H1 (cell line): ENCODE data around the gene MICA. TPM values are rescaled to one million over a fixed set of nuclear protein-coding genes. Genes with fewer than 3 reads are reported as not detected.

ENCODE experiments used
- CTCF ChIA-PET: fragments of 300-600 bp; sonication (Branson Sonifier 250); formaldehyde crosslinking; loops from one replicate; lab custom pipeline; 2021; ENCODE audit not compliant: partially characterized antibody; lab: Charles Lee
- POLR2A ChIA-PET: fragments of 300-600 bp; sonication (Branson Sonifier 250); formaldehyde crosslinking; loops from one replicate; lab custom pipeline; 2021; ENCODE audit warnings: inconsistent platforms; ENCODE audit not compliant: partially characterized antibody; lab: Charles Lee
- DNase-seq, 2 experiments: peaks; one replicate each; pipeline versions ENCODE4 v3.0.0 to v3.0.0-alpha.2; 2010 to 2022; ENCODE audit warnings: low spot score in 2 of 2, low read depth in 1 of 2, mixed read lengths in 1 of 2
- FAIRE-seq: peaks from 2 replicates; lab custom pipeline; 2011; peaks lifted over from hg19 to GRCh38; lab: Jason Lieb, UNC
- H2AFZ ChIP-seq: 2 replicates; pipeline ENCODE4 v1.8.1; 2012; ENCODE audit warnings: low read length, inconsistent platforms
- H2AK5ac ChIP-seq: 2 replicates; pipeline ENCODE4 v1.6.1; 2013; ENCODE audit warnings: low read depth, low read length
- H2BK120ac ChIP-seq: replicated peaks from 2 replicates; pipeline ENCODE3; 2013; ENCODE audit warnings: low read depth, low read length, inconsistent platforms
- H2BK12ac ChIP-seq: 2 replicates; pipeline ENCODE4 v1.6.1; 2013; ENCODE audit warnings: low read depth, low read length
- H2BK15ac ChIP-seq: 2 replicates; pipeline ENCODE4 v1.6.1; 2013; ENCODE audit warnings: low read length
- H2BK20ac ChIP-seq: 2 replicates; pipeline ENCODE4 v1.6.1; 2013; ENCODE audit warnings: low read length
- H2BK5ac ChIP-seq: 2 replicates; pipeline ENCODE4 v1.6.1; 2013; ENCODE audit warnings: low read depth, low read length
- H3K14ac ChIP-seq: 2 replicates; pipeline ENCODE4 v1.6.1; 2013; ENCODE audit warnings: inconsistent platforms; ENCODE audit not compliant: insufficient read length
- H3K18ac ChIP-seq: 2 replicates; pipeline ENCODE4 v1.6.1; 2013; ENCODE audit warnings: low read length; ENCODE audit errors: extremely low read depth
- H3K23ac ChIP-seq: 2 replicates; pipeline ENCODE4 v1.6.1; 2013; ENCODE audit warnings: inconsistent platforms; ENCODE audit not compliant: insufficient read length
- H3K23me2 ChIP-seq: 2 replicates; pipeline ENCODE4 v1.6.1; 2013; ENCODE audit warnings: low read depth, low read length
- H3K27ac ChIP-seq: 2 replicates; pipeline ENCODE4 v1.6.1; 2011; ENCODE audit warnings: low read depth, low read length, inconsistent platforms
- H3K27me3 ChIP-seq, 4 experiments: replicated peaks in 1 of 4; 1 replicate in 1 of 4; 2 replicates in 3 of 4; pipeline versions ENCODE4 v1.6.1 to v1.8.1; 2011 to 2013; ENCODE audit warnings: low read length in 3 of 4, mild to moderate bottlenecking in 3 of 4, inconsistent platforms in 2 of 4, mixed read lengths in 2 of 4, moderate library complexity in 1 of 4; ENCODE audit not compliant: control insufficient read depth in 3 of 4, insufficient read depth in 3 of 4; ENCODE audit errors: extremely low read depth in 1 of 4
- H3K36me3 ChIP-seq, 4 experiments: 2 replicates each; pipeline versions ENCODE4 v1.6.1 to v1.8.1; 2011 to 2013; ENCODE audit warnings: mild to moderate bottlenecking in 4 of 4, low read length in 3 of 4, moderate library complexity in 2 of 4, control low read depth in 1 of 4, inconsistent platforms in 1 of 4; ENCODE audit not compliant: insufficient read depth in 4 of 4, control insufficient read depth in 2 of 4
- H3K4ac ChIP-seq: replicated peaks from 2 replicates; pipeline ENCODE3; 2013; ENCODE audit warnings: low read length, low read depth, mixed read lengths, inconsistent platforms; ENCODE audit not compliant: insufficient read length
- H3K4me1 ChIP-seq, 4 experiments: replicated peaks in 1 of 4; 1 replicate in 1 of 4; 2 replicates in 3 of 4; pipeline versions ENCODE4 v1.6.1 to v1.8.1; 2011 to 2013; ENCODE audit warnings: low read length in 3 of 4, inconsistent platforms in 2 of 4, mixed read lengths in 1 of 4; ENCODE audit not compliant: insufficient read depth in 4 of 4, control insufficient read depth in 3 of 4
- H3K4me2 ChIP-seq, 2 experiments: 2 replicates each; pipeline versions ENCODE4 v1.6.1 to v1.8.1; 2011 to 2013; ENCODE audit warnings: low read depth in 2 of 2, low read length in 2 of 2, control low read depth in 1 of 2, inconsistent platforms in 1 of 2, mild to moderate bottlenecking in 1 of 2; ENCODE audit not compliant: insufficient read depth in 1 of 2
- H3K4me3 ChIP-seq, 4 experiments: fragments of 200-600, 300-600 bp in 1 of 4; sonication (generic), shearing (Covaris generic), sonication (Bioruptor Twin) in 1 of 4; 2 replicates each; pipeline versions ENCODE4 v1.5.1 to v1.8.1; 2011 to 2016; ENCODE audit warnings: low read length in 4 of 4, low read depth in 3 of 4, control low read depth in 2 of 4, inconsistent platforms in 2 of 4, mild to moderate bottlenecking in 2 of 4, mixed read lengths in 1 of 4, moderate library complexity in 1 of 4; ENCODE audit not compliant: insufficient read depth in 2 of 4; ENCODE audit errors: extremely low read depth in 1 of 4
- H3K56ac ChIP-seq: replicated peaks from 2 replicates; pipeline ENCODE3; 2013; ENCODE audit warnings: low read depth, mild to moderate bottlenecking, mixed read lengths, low read length, inconsistent platforms; ENCODE audit not compliant: insufficient read length
- H3K79me1 ChIP-seq: 2 replicates; pipeline ENCODE4 v1.6.1; 2013; ENCODE audit warnings: low read depth, low read length, control low read depth
- H3K79me2 ChIP-seq, 2 experiments: 2 replicates each; pipeline versions ENCODE4 v1.6.1 to v1.8.1; 2012 to 2013; ENCODE audit warnings: low read length in 2 of 2, mild to moderate bottlenecking in 2 of 2, inconsistent platforms in 1 of 2; ENCODE audit not compliant: insufficient read depth in 2 of 2, control insufficient read depth in 1 of 2
- H3K9ac ChIP-seq, 4 experiments: replicated peaks in 1 of 4; 1 replicate in 1 of 4; 2 replicates in 3 of 4; pipeline versions ENCODE4 v1.6.1 to v1.8.1; 2011 to 2013; ENCODE audit warnings: low read depth in 3 of 4, low read length in 3 of 4, control low read depth in 2 of 4, mild to moderate bottlenecking in 2 of 4, moderate library complexity in 2 of 4, inconsistent platforms in 1 of 4; ENCODE audit errors: extremely low read depth in 1 of 4
- H3K9me3 ChIP-seq, 2 experiments: 2 replicates each; pipeline versions ENCODE4 v1.6.1 to v1.8.1; 2012 to 2013; ENCODE audit warnings: mild to moderate bottlenecking in 2 of 2, moderate library complexity in 2 of 2, control low read depth in 1 of 2, inconsistent platforms in 1 of 2, low read depth in 1 of 2, low read length in 1 of 2, mixed read lengths in 1 of 2; ENCODE audit not compliant: insufficient read depth in 2 of 2
- H4K20me1 ChIP-seq, 2 experiments: replicated peaks in 1 of 2; 2 replicates each; pipeline versions ENCODE3 to v1.8.1; 2011 to 2013; ENCODE audit warnings: inconsistent platforms in 2 of 2, low read length in 2 of 2, mild to moderate bottlenecking in 1 of 2; ENCODE audit not compliant: insufficient read depth in 2 of 2, control insufficient read depth in 1 of 2
- H4K5ac ChIP-seq: 2 replicates; pipeline ENCODE4 v1.6.1; 2013; ENCODE audit warnings: low read length, low read depth, mixed read lengths, inconsistent platforms; ENCODE audit not compliant: insufficient read length
- H4K8ac ChIP-seq: 2 replicates; pipeline ENCODE4 v1.8.0; 2013; ENCODE audit warnings: mild to moderate bottlenecking, moderate library complexity, low read length, inconsistent platforms; ENCODE audit not compliant: insufficient read depth; ENCODE audit errors: extremely low read depth
- H4K91ac ChIP-seq: replicated peaks from 2 replicates; pipeline ENCODE3; 2013; ENCODE audit warnings: low read length, mixed read lengths, inconsistent platforms; ENCODE audit not compliant: insufficient read length
- CEBPB ChIP-seq: IDR thresholded peaks from 2 replicates; pipeline ENCODE4 v1.6.1; 2012; ENCODE audit warnings: low read depth, low read length
- E2F6 ChIP-seq: IDR thresholded peaks from 2 replicates; pipeline ENCODE4 v1.6.1; 2012; ENCODE audit warnings: inconsistent platforms
- GABPA ChIP-seq: IDR thresholded peaks from 2 replicates; pipeline ENCODE4 v1.6.1; 2011; ENCODE audit warnings: mild to moderate bottlenecking, low read length, moderate library complexity, borderline replicate concordance; ENCODE audit not compliant: insufficient read depth
- JUN ChIP-seq: IDR thresholded peaks from 2 replicates; pipeline ENCODE4 v1.6.1; 2011; ENCODE audit warnings: low read depth, mild to moderate bottlenecking, improper control_type of control experiment, low read length
- MAFK ChIP-seq: IDR thresholded peaks from 2 replicates; pipeline ENCODE4 v1.6.1; 2012; ENCODE audit warnings: low read depth, mild to moderate bottlenecking, improper control_type of control experiment, low read length
- NANOG ChIP-seq: IDR thresholded peaks from 2 replicates; pipeline ENCODE4 v1.6.1; 2011; ENCODE audit warnings: low read length, low read depth, mild to moderate bottlenecking, inconsistent platforms; ENCODE audit not compliant: insufficient read depth, poor library complexity, severe bottlenecking
- NRF1 ChIP-seq: IDR thresholded peaks from 2 replicates; pipeline ENCODE4 v1.6.1; 2011; ENCODE audit warnings: mild to moderate bottlenecking, low read depth, low read length, improper control_type of control experiment
- POU5F1 ChIP-seq: IDR thresholded peaks from 2 replicates; pipeline ENCODE4 v1.6.1; 2011; ENCODE audit warnings: low read depth, mild to moderate bottlenecking, low read length, moderate library complexity
- SIN3A ChIP-seq, 2 experiments: IDR thresholded peaks in 1 of 2; conservative IDR thresholded peaks in 1 of 2; 2 replicates each; pipeline ENCODE4 v1.6.1; 2011 to 2012; ENCODE audit warnings: low read length in 2 of 2, improper control_type of control experiment in 1 of 2, low read depth in 1 of 2, mild to moderate bottlenecking in 1 of 2
- SP4 ChIP-seq: IDR thresholded peaks from 2 replicates; pipeline ENCODE4 v1.6.1; 2012; ENCODE audit warnings: low read length, inconsistent platforms
- WGBS, 2 experiments: shearing (Covaris generic) in 1 of 2; methylation state at CpG; one replicate each; pipeline versions ENCODE4 v1.1.6 to v1.1.7; 2013 to 2015; ENCODE audit warnings: low lambda C conversion rate in 2 of 2, mixed read lengths in 2 of 2, inconsistent platforms in 1 of 2, low coverage in 1 of 2, missing lambda C conversion rate in 1 of 2; ENCODE audit not compliant: insufficient replicate concordance in 2 of 2, insufficient coverage in 1 of 2, insufficient read length in 1 of 2; ENCODE audit errors: extremely low coverage in 1 of 2, missing lambda C conversion rate in 1 of 2; 5-methylcytosine and 5-hydroxymethylcytosine counted together
- polyA plus RNA-seq, 7 experiments: library from polyadenylated mRNA; depleted of rRNA in 3 of 7; stranded (reverse) in 5 of 7; unstranded in 2 of 7; fragments of >200 nt in 5 of 7; fragments of 200-250 nt in 2 of 7; gene quantifications; 1 replicate in 5 of 7; 2 replicates in 1 of 7; 4 replicates in 1 of 7; pipeline versions ENCODE4 v1.2.1 to v1.2.3, GENCODE V29; 2011 to 2013; ENCODE audit warnings: missing spikeins in 2 of 7, mixed read lengths in 2 of 7
- total RNA-seq: library from RNA; stranded (reverse); fragmentation: NEBNext Ultra II Directional; extraction: Animal tissue kit (Norgen Biotek cat#: 25700); gene quantifications from 2 replicates; pipeline ENCODE4 v1.2.1, GENCODE V29; 2021

Gene MICA
- total and polyA plus RNA-seq, 2 of the 8 experiments (the other 6 are each of a cell fraction or from before 2014, with no cell fraction given): 12.5 to 16.3 TPM

- Histone ChIP-seq H4K8ac (no peak overlapping the region), H4K91ac (no peak overlapping the region), H3K9me3 (no peaks in the 10 kb centered on the region), H4K20me1 (no peaks in the 10 kb centered on the region), H3K56ac (no peak overlapping the region), H3K27ac (no peak overlapping the region), H2BK12ac (no peak overlapping the region), H2BK120ac (no peak overlapping the region), H2BK5ac (no peak overlapping the region), H3K27me3 (no peaks in the 10 kb centered on the region), H4K5ac (no peak overlapping the region), H2BK20ac (no peak overlapping the region), H2AFZ (no peak overlapping the region), H2BK15ac (no peak overlapping the region), H3K23me2 (no peaks in the 10 kb centered on the region), H3K18ac (no peak overlapping the region), H3K4me3 (no peak overlapping the region), H3K79me1 (no peaks in the 10 kb centered on the region), H3K4me2 (no peak overlapping the region), H3K4me1 (no peaks in the 10 kb centered on the region), H3K23ac (no peak overlapping the region), H3K4ac (no peak overlapping the region), H3K79me2 (no peaks in the 10 kb centered on the region), H3K9ac (no peak overlapping the region), H3K14ac (no peak overlapping the region), H2AK5ac (no peak overlapping the region), H3K36me3 (peaks cover 0 to 17% (median 10%) of the 10 kb centered on the region in 4 experiments; a peak in 6 of 8 replicates)
- DNase-seq (peak in 1 of 2 experiments; percentile 37), FAIRE-seq (no peak)
- CTCF ChIA-PET: interaction anchor here (0.6 kb wide), 1 partner anchor 211 kb away, joined by 4 read pairs; no protein-coding TSS in a partner anchor
- 84% methylated on average over 3 of the region's 3 CpGs; no CpG with 5 or more reads in 1 of the 2 experiments for whole genome bisulfite sequencing, 2 experiments
- POLR2A ChIA-PET: no interaction called here
- TF ChIP-seq E2F6: no peak
- TF ChIP-seq SP4: no peak
- TF ChIP-seq CEBPB: no peak
- no peak for TF ChIP-seq NANOG
- no peak for TF ChIP-seq JUN
- no peak for TF ChIP-seq SIN3A (conservative IDR thresholded peaks at IDR 0.05 in 1 of 2, IDR thresholded peaks at IDR 0.05 in 1 of 2; ENCODE audit: low read depth in 1 of 2, low read length in 2 of 2)
- no peak for TF ChIP-seq POU5F1
- TF ChIP-seq GABPA: no peak
- TF ChIP-seq NRF1: no peak
- no peak for TF ChIP-seq MAFK
Observed at GRCh38 chr6:31418251-31418650, 14.9 kb downstream of the MICA start.
